HCT116 (cell line): ENCODE data around the gene RCL1. TPM values are rescaled to one million over a fixed set of nuclear protein-coding genes. Genes with fewer than 3 reads are reported as not detected.

Source experiments
- ATAC-seq: fragments of 200-7000 bp; cut with Tn5 transposase; 2 replicates; pipeline ENCODE4 v1.9.1; 2020; ENCODE audit warnings: mild to moderate bottlenecking, moderate library complexity
- BruUV-seq: library from RNA; stranded (reverse); fragments of 400-500 nt; replicated peaks from 2 replicates; lab custom pipeline; 2021; lab: Mats Ljungman, UMichigan
- CTCF ChIA-PET: fragments of 300-600 bp; sonication (Branson Sonifier 250); formaldehyde crosslinking; loops from one replicate; lab custom pipeline; 2021; ENCODE audit warnings: antibody characterized with exemption; lab: Charles Lee
- POLR2A ChIA-PET: fragments of 300-600, 350-600 bp; sonication (Branson Sonifier 250); formaldehyde crosslinking; loops from one replicate; lab custom pipeline; 2021; ENCODE audit warnings: antibody characterized with exemption; lab: Charles Lee
- RAD21 ChIA-PET, 2 experiments: fragments of 300-600 bp; sonication (Branson Sonifier 250); formaldehyde crosslinking; loops; one replicate each; lab custom pipeline; 2023; ENCODE audit warnings: low total read pairs in 2 of 2; ENCODE audit not compliant: uncharacterized antibody in 2 of 2, unreplicated experiment in 2 of 2, low non-redundant PET in 1 of 2; lab: Charles Lee
- DNase-seq: peaks from one replicate; pipeline ENCODE4 v3.0.0-alpha.2; 2010; ENCODE audit warnings: low read depth, low spot score
- H2AFZ ChIP-seq: fragments of 200-600 bp; shearing (Covaris generic), sonication (generic); 2 replicates; pipeline ENCODE4 v1.6.1; 2017; ENCODE audit warnings: low read depth, mixed run types, mixed read lengths, antibody characterized with exemption, low read length; ENCODE audit not compliant: poor library complexity, severe bottlenecking
- H3K27ac ChIP-seq: 2 replicates; pipeline ENCODE4 v1.5.1; 2012; ENCODE audit warnings: low read depth, low read length
- H3K27me3 ChIP-seq: fragments of 200-600 bp; sonication (generic); 2 replicates; pipeline ENCODE4 v1.6.1; 2016; ENCODE audit warnings: mixed run types, low read length, mixed read lengths; ENCODE audit not compliant: insufficient read depth
- H3K36me3 ChIP-seq, 2 experiments: fragments of 200-500 bp in 1 of 2; fragments of 200-600 bp in 1 of 2; sonication (Bioruptor generic) in 1 of 2; sonication (generic) in 1 of 2; 2 replicates each; pipeline versions ENCODE4 v1.5.1 to v1.6.1; 2014 to 2016; ENCODE audit warnings: low read length in 2 of 2, inconsistent platforms in 1 of 2, mixed read lengths in 1 of 2, mixed run types in 1 of 2; ENCODE audit not compliant: insufficient read depth in 2 of 2, control insufficient read depth in 1 of 2
- H3K4me1 ChIP-seq, 2 experiments: fragments of 200-600 bp in 1 of 2; sonication (generic) in 1 of 2; 2 replicates each; pipeline versions ENCODE4 v1.5.1 to v1.6.1; 2012 to 2017; ENCODE audit warnings: low read length in 2 of 2, inconsistent platforms in 1 of 2, mild to moderate bottlenecking in 1 of 2, mixed read lengths in 1 of 2, mixed run types in 1 of 2, moderate library complexity in 1 of 2; ENCODE audit not compliant: insufficient read depth in 2 of 2, control insufficient read depth in 1 of 2
- H3K4me2 ChIP-seq: fragments of 200-600 bp; sonication (generic); 2 replicates; pipeline ENCODE4 v1.6.1; 2017; ENCODE audit warnings: mixed run types, low read length, mixed read lengths
- H3K4me3 ChIP-seq, 2 experiments: fragments of 200-600 bp in 1 of 2; sonication (generic) in 1 of 2; replicated peaks in 1 of 2; 2 replicates each; pipeline ENCODE4 v1.5.1; 2011 to 2016; ENCODE audit warnings: low read length in 2 of 2, control low read depth in 1 of 2, low read depth in 1 of 2, mild to moderate bottlenecking in 1 of 2, mixed read lengths in 1 of 2, mixed run types in 1 of 2
- H3K79me2 ChIP-seq: fragments of 200-600 bp; sonication (generic); 2 replicates; pipeline ENCODE4 v1.6.1; 2017; ENCODE audit warnings: mild to moderate bottlenecking, mixed run types, low read length, moderate library complexity, mixed read lengths; ENCODE audit not compliant: insufficient read depth
- H3K9ac ChIP-seq: fragments of 200-600 bp; sonication (generic); 2 replicates; pipeline ENCODE4 v1.6.1; 2016; ENCODE audit warnings: low read length, mixed read lengths
- H3K9me2 ChIP-seq: fragments of 200-600 bp; sonication (generic), shearing (Covaris generic); 2 replicates; pipeline ENCODE4 v1.6.1; 2017; ENCODE audit warnings: mixed run types, mild to moderate bottlenecking, moderate library complexity; ENCODE audit not compliant: insufficient read depth
- H3K9me3 ChIP-seq, 2 experiments: fragments of 200-500 bp in 1 of 2; fragments of 200-600 bp in 1 of 2; sonication (Bioruptor generic) in 1 of 2; sonication (generic) in 1 of 2; 2 replicates each; pipeline ENCODE4 v1.6.1; 2014 to 2017; ENCODE audit warnings: low read length in 2 of 2, mixed read lengths in 2 of 2, inconsistent platforms in 1 of 2, low read depth in 1 of 2, mild to moderate bottlenecking in 1 of 2, mixed run types in 1 of 2, moderate library complexity in 1 of 2; ENCODE audit not compliant: control insufficient read depth in 1 of 2, insufficient read depth in 1 of 2
- H4K20me1 ChIP-seq: fragments of 200-600 bp; sonication (generic), shearing (Covaris generic); 2 replicates; pipeline ENCODE4 v1.6.1; 2017; ENCODE audit warnings: mixed run types, mild to moderate bottlenecking, moderate library complexity; ENCODE audit not compliant: insufficient read depth
- EGR1 ChIP-seq: IDR thresholded peaks from 2 replicates; pipeline ENCODE4 v1.6.1; 2012; ENCODE audit warnings: low read depth
- ELF1 ChIP-seq: IDR thresholded peaks from 2 replicates; pipeline ENCODE4 v1.6.1; 2012; ENCODE audit warnings: low read depth, borderline replicate concordance
- FOSL1 ChIP-seq: IDR thresholded peaks from 2 replicates; pipeline ENCODE4 v1.6.1; 2012; ENCODE audit warnings: low read depth
- JUND ChIP-seq: IDR thresholded peaks from 2 replicates; pipeline ENCODE4 v1.6.1; 2012
- SP1 ChIP-seq: IDR thresholded peaks from 2 replicates; pipeline ENCODE4 v1.6.1; 2012; ENCODE audit warnings: low read depth
- TCF7L2 ChIP-seq: IDR thresholded peaks from 2 replicates; pipeline ENCODE4 v1.7.0; 2011; ENCODE audit warnings: borderline replicate concordance, inconsistent platforms; ENCODE audit not compliant: insufficient read depth, insufficient read length; ENCODE audit errors: extremely low read depth
- intact Hi-C: fragments of 100-400 bp; cut with micrococcal nuclease; formaldehyde crosslinking; loops from 2 replicates; pipeline ENCODE4 v1.10.0; 2022
- total RNA-seq: library from RNA; stranded (reverse); gene quantifications from one replicate; pipeline ENCODE4 v1.2.1, GENCODE V29; 2021; ENCODE audit not compliant: unreplicated experiment
- TF ChIP-seq, protein P1 (sequence below): IDR thresholded peaks from 2 replicates; pipeline ENCODE4 v1.6.1; 2012

RCL1 gene
- total RNA-seq, 1 experiment from 2014 or later = 29.9 TPM

DNA sequence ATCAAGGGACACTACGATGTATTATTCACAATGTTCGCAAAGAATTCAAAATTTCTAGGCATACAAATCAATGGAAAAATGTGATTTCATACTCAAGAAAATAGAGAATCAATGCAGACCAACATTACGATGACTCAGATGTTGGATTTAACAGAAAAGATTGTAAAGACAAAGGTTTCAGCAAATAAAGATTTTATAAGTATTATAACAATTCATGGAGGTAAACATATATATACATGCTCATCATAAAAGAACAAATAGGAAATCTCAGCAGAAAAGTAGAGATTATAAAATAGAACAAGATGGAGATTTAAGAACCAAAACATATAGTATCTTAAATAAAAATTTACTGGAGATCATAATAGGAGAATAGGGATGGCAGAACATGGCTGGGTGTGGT lies 98.9 kb downstream of the RCL1 start:
- Histone ChIP-seq H3K79me2 (no peaks in the 10 kb centered on the region), H3K4me3 (no peak overlapping the region), H2AFZ (no peak overlapping the region), H3K4me2 (no peak overlapping the region), H3K36me3 (no peaks in the 10 kb centered on the region), H4K20me1 (no peaks in the 10 kb centered on the region), H3K4me1 (peaks cover 0 to 4% of the 10 kb centered on the region in 2 experiments; a peak in 1 of 4 replicates), H3K27ac (no peak overlapping the region), H3K9me3 (no peaks in the 10 kb centered on the region), H3K9me2 (no peaks in the 10 kb centered on the region), H3K9ac (no peak overlapping the region), H3K27me3 (no peaks in the 10 kb centered on the region)
- no peak for ATAC-seq
- RAD21 ChIA-PET = no interaction called here
- CTCF ChIA-PET = no interaction called here
- DNase-seq = no peak
- intact Hi-C loops = no loop called here
- BruUV-seq = no TSS peak
- POLR2A ChIA-PET = no interaction called here
- TF ChIP-seq, protein P1, sequence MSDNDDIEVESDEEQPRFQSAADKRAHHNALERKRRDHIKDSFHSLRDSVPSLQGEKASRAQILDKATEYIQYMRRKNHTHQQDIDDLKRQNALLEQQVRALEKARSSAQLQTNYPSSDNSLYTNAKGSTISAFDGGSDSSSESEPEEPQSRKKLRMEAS = no peak
- TF ChIP-seq TCF7L2 = no peak
- TF ChIP-seq FOSL1 = no peak
- TF ChIP-seq EGR1 = no peak
- TF ChIP-seq SP1 = no peak
- no peak for TF ChIP-seq ELF1

DNA sequence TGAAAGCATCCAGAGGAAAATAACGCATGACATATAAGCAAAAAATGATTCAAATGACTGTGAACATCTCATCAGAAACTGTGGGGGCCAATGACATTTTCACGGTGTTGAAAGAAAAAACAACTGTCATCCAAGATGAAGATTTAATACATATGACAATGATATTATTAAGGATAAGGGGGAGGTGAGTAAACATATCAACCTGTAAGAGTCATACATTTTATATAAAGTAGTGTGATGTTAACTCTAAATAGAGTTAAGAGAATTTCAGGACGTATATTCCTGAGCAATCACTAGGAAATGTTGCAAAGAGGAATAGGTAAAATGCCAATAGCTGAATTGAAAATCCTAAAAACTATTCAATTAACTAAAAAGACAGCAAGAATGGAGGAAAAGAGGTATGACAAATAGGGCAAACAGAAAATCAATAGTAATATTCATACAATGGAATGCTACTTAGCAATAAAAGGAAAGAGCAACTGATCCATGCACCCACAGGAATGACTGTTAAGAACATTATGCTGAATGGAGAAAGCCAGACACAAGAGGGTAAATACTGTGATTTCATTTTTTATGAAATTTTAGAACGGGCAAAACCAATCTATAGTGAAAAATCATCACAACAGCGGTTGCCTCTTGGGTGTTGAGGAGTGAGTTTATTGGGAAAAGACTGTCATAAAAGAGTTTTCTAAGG lies 99.9 kb downstream of the RCL1 start:
- no peak overlapping the region for H3K4me2 ChIP-seq
- DNase-seq (no peak), ATAC-seq (no peak)
- POLR2A ChIA-PET = no interaction called here
- no peak overlapping the region for H3K4me3 ChIP-seq
- RAD21 ChIA-PET = no interaction called here
- H3K27ac ChIP-seq = no peak overlapping the region
- no peaks in the 10 kb centered on the region for H3K9me2 ChIP-seq
- no peak overlapping the region for H2AFZ ChIP-seq
- no peaks in the 10 kb centered on the region for H3K79me2 ChIP-seq
- H4K20me1 ChIP-seq = no peaks in the 10 kb centered on the region
- H3K9ac ChIP-seq = no peak overlapping the region
- H3K4me1 ChIP-seq = peaks cover 0 to 4% of the 10 kb centered on the region in 2 experiments; a peak in 1 of 4 replicates
- no peaks in the 10 kb centered on the region for H3K36me3 ChIP-seq
- CTCF ChIA-PET = no interaction called here
- no peaks in the 10 kb centered on the region for H3K27me3 ChIP-seq
- BruUV-seq = no TSS peak
- H3K9me3 ChIP-seq = no peaks in the 10 kb centered on the region
- intact Hi-C loops = no loop called here
- no peak for TF ChIP-seq SP1
- no peak for TF ChIP-seq JUND
- no peak for TF ChIP-seq TCF7L2
